CD4-positive, alpha-beta T cell treated with Interleukin-21 for 1 hour (primary cell): ENCODE results near the gene EXOC6B.

Experiments used
- DNase-seq: peaks from one replicate; pipeline ENCODE4 v3.0.0-alpha.2; 2020

The EXOC6B gene

GRCh38 chr2:72139874-72140620 is 685.8 kb downstream of the EXOC6B start:
- no peak for DNase-seq

GRCh38 chr2:72139471-72139873 is 686.4 kb downstream of the EXOC6B start:
- no peak for DNase-seq

GRCh38 chr2:72138921-72139381 is 686.9 kb downstream of the EXOC6B start:
- DNase-seq = no peak

- no peak for DNase-seq
These were observed 687.6 kb downstream of the EXOC6B start for GRCh38 chr2:72138011-72138881.

- DNase-seq = peak; percentile 35
These were observed 688.3 kb downstream of the EXOC6B start for GRCh38 chr2:72137498-72138010.

- DNase-seq = no peak
These were observed 688.8 kb downstream of the EXOC6B start for GRCh38 chr2:72136933-72137497.

- no peak for DNase-seq
These were observed 689.5 kb downstream of the EXOC6B start for GRCh38 chr2:72136331-72136730.

GRCh38 chr2:72135921-72136320 is 689.9 kb downstream of the EXOC6B start:
- no peak for DNase-seq

GRCh38 chr2:72134997-72135800 is 690.6 kb downstream of the EXOC6B start:
- no peak for DNase-seq

- DNase-seq = no peak
These were observed 691.3 kb downstream of the EXOC6B start for GRCh38 chr2:72134408-72134996.

- DNase-seq = no peak
These were observed 692.0 kb downstream of the EXOC6B start for GRCh38 chr2:72133721-72134407.

- no peak for DNase-seq
These were observed 692.7 kb downstream of the EXOC6B start for GRCh38 chr2:72132981-72133720.

GRCh38 chr2:72131916-72132841 is 693.7 kb downstream of the EXOC6B start:
- DNase-seq = no peak

- no peak for DNase-seq
These were observed 694.4 kb downstream of the EXOC6B start for GRCh38 chr2:72131371-72131891.

- no peak for DNase-seq
These were observed 695.0 kb downstream of the EXOC6B start for GRCh38 chr2:72130659-72131360.

GRCh38 chr2:72129681-72130340 is 696.0 kb downstream of the EXOC6B start:
- DNase-seq = no peak

- DNase-seq = no peak
These were observed 697.0 kb downstream of the EXOC6B start for GRCh38 chr2:72128843-72129227.
